ENCODE results near the gene CHRNB1.

- TF ChIP-seq EP300 (conservative IDR thresholded peaks at IDR 0.05; ENCODE audit: poor library complexity, severe bottlenecking) (no peak), EZH2 (IDR thresholded peaks at IDR 0.05; ENCODE audit: borderline replicate concordance, insufficient read depth, low read length, poor library complexity, severe bottlenecking) (no peak), MXI1 (conservative IDR thresholded peaks at IDR 0.05; ENCODE audit: poor library complexity, severe bottlenecking) (no peak), POLR2AphosphoS5 (IDR thresholded peaks at IDR 0.05) (no peak), RAD21 (conservative IDR thresholded peaks at IDR 0.05) (no peak), SMC3 (conservative IDR thresholded peaks at IDR 0.05; ENCODE audit: poor library complexity) (no peak), TAF1 (IDR thresholded peaks at IDR 0.05; ENCODE audit: low read depth) (no peak)
- TF ChIP-seq, protein P1, sequence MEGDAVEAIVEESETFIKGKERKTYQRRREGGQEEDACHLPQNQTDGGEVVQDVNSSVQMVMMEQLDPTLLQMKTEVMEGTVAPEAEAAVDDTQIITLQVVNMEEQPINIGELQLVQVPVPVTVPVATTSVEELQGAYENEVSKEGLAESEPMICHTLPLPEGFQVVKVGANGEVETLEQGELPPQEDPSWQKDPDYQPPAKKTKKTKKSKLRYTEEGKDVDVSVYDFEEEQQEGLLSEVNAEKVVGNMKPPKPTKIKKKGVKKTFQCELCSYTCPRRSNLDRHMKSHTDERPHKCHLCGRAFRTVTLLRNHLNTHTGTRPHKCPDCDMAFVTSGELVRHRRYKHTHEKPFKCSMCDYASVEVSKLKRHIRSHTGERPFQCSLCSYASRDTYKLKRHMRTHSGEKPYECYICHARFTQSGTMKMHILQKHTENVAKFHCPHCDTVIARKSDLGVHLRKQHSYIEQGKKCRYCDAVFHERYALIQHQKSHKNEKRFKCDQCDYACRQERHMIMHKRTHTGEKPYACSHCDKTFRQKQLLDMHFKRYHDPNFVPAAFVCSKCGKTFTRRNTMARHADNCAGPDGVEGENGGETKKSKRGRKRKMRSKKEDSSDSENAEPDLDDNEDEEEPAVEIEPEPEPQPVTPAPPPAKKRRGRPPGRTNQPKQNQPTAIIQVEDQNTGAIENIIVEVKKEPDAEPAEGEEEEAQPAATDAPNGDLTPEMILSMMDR (IDR thresholded peaks at IDR 0.05; ENCODE audit: poor library complexity, severe bottlenecking), result no peak
- TF ChIP-seq, protein P2, sequence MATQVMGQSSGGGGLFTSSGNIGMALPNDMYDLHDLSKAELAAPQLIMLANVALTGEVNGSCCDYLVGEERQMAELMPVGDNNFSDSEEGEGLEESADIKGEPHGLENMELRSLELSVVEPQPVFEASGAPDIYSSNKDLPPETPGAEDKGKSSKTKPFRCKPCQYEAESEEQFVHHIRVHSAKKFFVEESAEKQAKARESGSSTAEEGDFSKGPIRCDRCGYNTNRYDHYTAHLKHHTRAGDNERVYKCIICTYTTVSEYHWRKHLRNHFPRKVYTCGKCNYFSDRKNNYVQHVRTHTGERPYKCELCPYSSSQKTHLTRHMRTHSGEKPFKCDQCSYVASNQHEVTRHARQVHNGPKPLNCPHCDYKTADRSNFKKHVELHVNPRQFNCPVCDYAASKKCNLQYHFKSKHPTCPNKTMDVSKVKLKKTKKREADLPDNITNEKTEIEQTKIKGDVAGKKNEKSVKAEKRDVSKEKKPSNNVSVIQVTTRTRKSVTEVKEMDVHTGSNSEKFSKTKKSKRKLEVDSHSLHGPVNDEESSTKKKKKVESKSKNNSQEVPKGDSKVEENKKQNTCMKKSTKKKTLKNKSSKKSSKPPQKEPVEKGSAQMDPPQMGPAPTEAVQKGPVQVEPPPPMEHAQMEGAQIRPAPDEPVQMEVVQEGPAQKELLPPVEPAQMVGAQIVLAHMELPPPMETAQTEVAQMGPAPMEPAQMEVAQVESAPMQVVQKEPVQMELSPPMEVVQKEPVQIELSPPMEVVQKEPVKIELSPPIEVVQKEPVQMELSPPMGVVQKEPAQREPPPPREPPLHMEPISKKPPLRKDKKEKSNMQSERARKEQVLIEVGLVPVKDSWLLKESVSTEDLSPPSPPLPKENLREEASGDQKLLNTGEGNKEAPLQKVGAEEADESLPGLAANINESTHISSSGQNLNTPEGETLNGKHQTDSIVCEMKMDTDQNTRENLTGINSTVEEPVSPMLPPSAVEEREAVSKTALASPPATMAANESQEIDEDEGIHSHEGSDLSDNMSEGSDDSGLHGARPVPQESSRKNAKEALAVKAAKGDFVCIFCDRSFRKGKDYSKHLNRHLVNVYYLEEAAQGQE (IDR thresholded peaks at IDR 0.05; ENCODE audit: borderline replicate concordance), result no peak
These were observed 36.6 kb upstream of the CHRNB1 start for GRCh38 chr17:7408252-7408727.
